ENCODE measurements around the gene FOS. TPM values are rescaled to one million over a fixed set of nuclear protein-coding genes. Genes with fewer than 3 reads are reported as not detected.

FOS gene
- total RNA-seq, 2 experiments from 2014 or later = 49.7 to 53.5 TPM

DNA sequence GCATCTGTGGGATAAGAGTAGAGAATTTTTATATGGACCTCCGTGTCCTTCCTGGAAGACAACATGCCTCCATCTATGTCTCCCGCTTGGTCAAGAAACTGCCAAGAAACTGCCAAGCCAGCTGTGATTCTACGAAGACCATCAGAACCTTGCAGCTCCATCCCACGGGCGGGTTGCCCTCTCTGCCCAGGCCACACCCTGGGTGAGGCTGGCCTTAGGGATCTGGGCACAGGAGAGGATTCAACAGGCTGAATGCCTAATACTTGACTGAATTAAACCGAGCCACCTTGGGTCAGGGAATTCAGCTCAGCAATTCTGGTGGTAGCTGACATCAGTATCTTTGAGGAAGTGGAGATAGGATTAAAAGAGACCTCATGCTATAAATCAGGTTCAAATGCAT is 37.8 kb upstream of the FOS start:
- H3K27ac Mint-ChIP-seq = no peak overlapping the region
- no peaks in the 10 kb centered on the region for H3K36me3 Mint-ChIP-seq (ENCODE audit: low read depth)
- H3K4me3 Mint-ChIP-seq = no peak overlapping the region
- POLR2A ChIA-PET = no interaction called here
- peaks cover 36% of the 10 kb centered on the region for H3K27me3 Mint-ChIP-seq
- H3K4me1 Mint-ChIP-seq = no peaks in the 10 kb centered on the region
- CTCF ChIA-PET = interaction anchor here (0.6 kb wide), 1 partner anchor 22 kb away, joined by 5 read pairs; no protein-coding TSS in a partner anchor
- DNase-seq = no peak
- H3K9me3 Mint-ChIP-seq = no peaks in the 10 kb centered on the region

DNA sequence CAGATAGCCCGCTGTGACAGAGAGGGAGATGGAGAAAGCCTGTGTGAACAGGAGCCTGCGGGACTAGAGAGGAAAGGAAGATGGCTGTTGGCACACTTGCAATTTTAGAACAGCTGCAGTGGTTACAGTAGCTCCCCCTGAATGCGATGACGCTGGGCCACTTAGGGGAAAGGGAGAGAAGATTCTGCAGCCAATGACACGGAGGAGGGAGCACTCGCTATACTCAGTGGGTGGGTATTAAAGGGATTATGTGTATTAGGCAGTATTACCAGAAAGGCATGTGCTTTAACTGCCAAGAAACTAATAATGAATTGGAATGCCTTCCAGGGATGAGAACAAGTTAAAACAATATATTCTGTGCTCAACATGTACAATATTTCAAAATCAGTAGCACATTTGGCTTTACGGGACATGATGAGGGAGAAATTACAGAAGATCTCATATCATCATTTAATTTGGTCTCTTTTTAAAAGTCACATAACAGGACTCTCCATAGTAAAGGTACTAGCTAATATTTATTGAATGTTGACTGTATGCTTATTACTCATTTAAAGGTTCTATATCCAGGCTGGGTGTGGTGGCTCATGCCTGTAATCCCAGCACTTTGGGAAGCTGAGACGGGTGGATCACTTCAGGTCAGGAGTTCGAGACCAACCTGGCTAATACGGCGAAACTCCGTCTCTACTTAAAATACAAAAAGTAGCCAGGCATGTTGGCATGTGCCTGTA is 35.9 kb upstream of the FOS start:
- no peak overlapping the region for H3K27ac Mint-ChIP-seq
- POLR2A ChIA-PET = no interaction called here
- no peaks in the 10 kb centered on the region for H3K9me3 Mint-ChIP-seq
- no peaks in the 10 kb centered on the region for H3K36me3 Mint-ChIP-seq (ENCODE audit: low read depth)
- no peak for DNase-seq
- H3K4me1 Mint-ChIP-seq = peaks cover 16% of the 10 kb centered on the region
- no peak overlapping the region for H3K4me3 Mint-ChIP-seq
- H3K27me3 Mint-ChIP-seq = peaks cover 48% of the 10 kb centered on the region
- CTCF ChIA-PET = no interaction called here

DNA sequence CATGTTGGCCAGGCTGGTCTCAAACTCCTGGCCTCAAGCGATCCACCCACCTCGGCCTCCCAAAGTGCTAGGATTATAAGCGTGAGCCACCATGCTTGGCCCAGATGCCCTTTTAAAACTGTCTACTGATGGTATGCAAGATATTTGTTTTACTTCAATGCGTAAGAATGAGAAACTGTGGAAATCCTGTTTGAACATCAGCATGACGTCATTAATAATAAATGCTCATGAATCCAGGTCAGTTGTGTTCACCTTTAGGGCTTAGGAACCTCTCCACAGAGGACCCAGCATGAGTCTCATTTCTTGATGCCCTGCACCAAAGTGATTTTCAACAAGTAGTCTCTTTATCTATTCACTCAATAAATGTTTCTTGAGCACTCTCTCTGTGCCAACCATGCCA is 34.5 kb upstream of the FOS start:
- ChIA-PET POLR2A (interaction anchor here (1.0 kb wide), 1 partner anchor 49 kb away, joined by 3 read pairs; no protein-coding TSS in a partner anchor), CTCF (interaction anchor here (0.6 kb wide), 1 partner anchor 254 kb away, joined by 4 read pairs; no protein-coding TSS in a partner anchor)
- no peaks in the 10 kb centered on the region for H3K36me3 Mint-ChIP-seq (ENCODE audit: low read depth)
- no peaks in the 10 kb centered on the region for H3K9me3 Mint-ChIP-seq
- H3K27ac Mint-ChIP-seq = no peak overlapping the region
- peaks cover 30% of the 10 kb centered on the region for H3K4me1 Mint-ChIP-seq
- no peak overlapping the region for H3K4me3 Mint-ChIP-seq
- no peak for DNase-seq
- peaks cover 51% of the 10 kb centered on the region for H3K27me3 Mint-ChIP-seq

DNA sequence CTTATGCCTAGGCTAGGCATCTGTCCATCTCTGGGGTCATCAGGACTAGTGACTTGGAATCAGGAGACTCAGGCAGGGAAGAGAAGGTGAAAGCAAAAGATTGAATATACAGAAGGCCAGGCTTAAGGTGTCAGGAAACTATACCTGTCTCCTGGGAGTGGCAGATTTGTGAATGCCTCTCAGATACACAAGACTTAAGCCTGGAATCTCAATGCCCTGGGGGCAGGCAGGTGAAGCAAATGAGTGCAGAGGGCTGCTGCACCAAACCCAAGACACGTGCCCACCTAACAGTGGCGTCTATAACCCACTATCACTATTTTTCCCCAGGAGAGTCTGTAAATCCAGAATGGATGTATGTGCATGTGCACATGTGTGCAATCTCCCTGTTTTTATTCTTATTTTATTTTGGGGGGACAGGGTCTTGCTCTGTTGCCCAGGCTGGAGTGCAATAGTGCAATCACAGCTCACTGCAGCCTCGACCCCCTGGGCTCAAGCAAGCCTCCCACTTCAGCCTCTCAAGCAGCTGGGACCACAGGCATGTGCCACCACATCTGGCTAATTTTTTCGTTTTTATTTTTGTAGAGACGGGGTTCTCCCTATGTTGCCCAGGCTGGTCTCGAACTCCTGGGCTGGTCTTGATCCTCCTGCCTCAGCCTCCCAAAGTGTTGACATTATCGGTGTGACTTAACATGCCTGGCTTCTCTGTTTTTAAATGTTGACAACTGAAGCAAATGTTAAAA is 31.9 kb upstream of the FOS start:
- H3K9me3 Mint-ChIP-seq = no peaks in the 10 kb centered on the region
- H3K27me3 Mint-ChIP-seq = peaks cover 51% of the 10 kb centered on the region
- DNase-seq = no peak
- POLR2A ChIA-PET = interaction anchor here (0.8 to 3.0 kb wide), 5 partner anchors 8 to 70 kb away, joined by 3 to 16 read pairs (median 4); partner anchors contain the start of gene TMED10
- CTCF ChIA-PET = interaction anchor here (1.1 kb wide), 1 partner anchor 35 kb away, joined by 3 read pairs; no protein-coding TSS in a partner anchor
- H3K27ac Mint-ChIP-seq = peak overlapping the region; percentile 50
- no peaks in the 10 kb centered on the region for H3K36me3 Mint-ChIP-seq (ENCODE audit: low read depth)
- H3K4me3 Mint-ChIP-seq = no peak overlapping the region
- H3K4me1 Mint-ChIP-seq = peaks cover 50% of the 10 kb centered on the region

DNA sequence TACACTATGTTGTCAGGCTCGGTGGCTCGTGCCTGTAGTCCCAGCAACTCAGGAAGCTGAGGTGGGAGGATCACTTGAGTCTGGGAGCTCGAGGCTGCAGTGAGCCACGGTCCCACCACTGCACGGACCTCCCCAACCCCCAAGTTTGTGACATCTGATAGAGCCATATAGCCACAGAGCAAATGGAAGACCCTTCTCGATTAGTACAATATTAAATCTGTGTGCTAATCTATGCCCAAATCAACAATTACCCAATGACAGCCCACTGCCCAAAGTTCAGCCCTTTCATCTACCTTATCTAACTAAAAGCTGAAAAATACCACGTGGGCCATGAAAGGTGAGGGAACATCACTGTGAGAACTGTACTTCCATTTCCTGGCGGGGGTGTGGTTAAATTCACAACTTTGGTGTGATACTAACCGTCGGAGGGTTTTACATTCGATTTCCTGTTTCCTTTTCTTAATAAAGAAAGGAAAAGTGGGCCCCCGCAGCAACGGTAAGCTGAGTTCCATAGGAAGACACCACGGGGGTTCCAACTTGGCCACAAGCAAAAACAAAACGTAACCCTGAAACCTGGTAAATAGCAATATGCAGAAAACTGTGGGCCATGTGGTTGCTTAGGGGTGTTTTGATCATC is 31.2 kb upstream of the FOS start:
- POLR2A ChIA-PET = interaction anchor here (0.8 to 3.6 kb wide), 7 partner anchors 8 to 71 kb away, joined by 3 to 21 read pairs (median 4); partner anchors contain the start of gene TMED10
- peak; percentile 70 for DNase-seq

DNA sequence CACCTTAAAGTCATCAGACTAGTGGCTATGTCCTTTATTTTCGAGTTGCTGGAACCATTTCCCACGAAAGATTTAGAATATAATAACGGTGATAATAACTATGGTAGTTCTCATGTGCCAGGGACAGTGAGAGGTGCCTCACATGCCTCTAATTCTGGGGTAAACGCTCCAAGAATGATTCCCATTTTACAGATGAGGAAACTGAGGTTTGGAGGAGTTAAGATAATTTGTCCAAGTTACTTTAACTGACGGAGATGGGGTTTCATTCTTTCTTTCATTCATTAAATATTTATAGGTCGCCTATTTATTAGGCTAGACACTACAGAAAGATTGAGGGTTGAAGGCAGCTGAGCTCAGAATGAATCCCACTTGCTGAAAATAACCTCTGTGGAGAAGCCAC is 30.7 kb upstream of the FOS start:
- POLR2A ChIA-PET = interaction anchor here (0.8 to 3.6 kb wide), 8 partner anchors 9 to 121 kb away, joined by 3 to 21 read pairs (median 4); partner anchors contain the start of genes NEK9 and TMED10
- CTCF ChIA-PET = interaction anchor here (1.1 to 2.3 kb wide), 5 partner anchors 18 to 107 kb away, joined by 3 to 5 read pairs (median 3); no protein-coding TSS in a partner anchor
- Mint-ChIP-seq H3K4me1 (peaks cover 50% of the 10 kb centered on the region), H3K27ac (peak overlapping the region; percentile 7), H3K36me3 (ENCODE audit: low read depth) (no peaks in the 10 kb centered on the region), H3K9me3 (no peaks in the 10 kb centered on the region), H3K4me3 (peak overlapping the region; percentile 28), H3K27me3 (peaks cover 51% of the 10 kb centered on the region)
- no peak for DNase-seq

More for the DNA sequence above, 31.2 kb upstream of the FOS start:
- Mint-ChIP-seq H3K4me1 (peaks cover 50% of the 10 kb centered on the region), H3K4me3 (peak overlapping the region; percentile 28), H3K27me3 (peaks cover 54% of the 10 kb centered on the region), H3K36me3 (ENCODE audit: low read depth) (no peaks in the 10 kb centered on the region), H3K27ac (peak overlapping the region; percentile 50), H3K9me3 (no peaks in the 10 kb centered on the region)
- CTCF ChIA-PET = interaction anchor here (1.1 to 2.3 kb wide), 4 partner anchors 17 to 107 kb away, joined by 3 to 5 read pairs (median 3); no protein-coding TSS in a partner anchor

DNA sequence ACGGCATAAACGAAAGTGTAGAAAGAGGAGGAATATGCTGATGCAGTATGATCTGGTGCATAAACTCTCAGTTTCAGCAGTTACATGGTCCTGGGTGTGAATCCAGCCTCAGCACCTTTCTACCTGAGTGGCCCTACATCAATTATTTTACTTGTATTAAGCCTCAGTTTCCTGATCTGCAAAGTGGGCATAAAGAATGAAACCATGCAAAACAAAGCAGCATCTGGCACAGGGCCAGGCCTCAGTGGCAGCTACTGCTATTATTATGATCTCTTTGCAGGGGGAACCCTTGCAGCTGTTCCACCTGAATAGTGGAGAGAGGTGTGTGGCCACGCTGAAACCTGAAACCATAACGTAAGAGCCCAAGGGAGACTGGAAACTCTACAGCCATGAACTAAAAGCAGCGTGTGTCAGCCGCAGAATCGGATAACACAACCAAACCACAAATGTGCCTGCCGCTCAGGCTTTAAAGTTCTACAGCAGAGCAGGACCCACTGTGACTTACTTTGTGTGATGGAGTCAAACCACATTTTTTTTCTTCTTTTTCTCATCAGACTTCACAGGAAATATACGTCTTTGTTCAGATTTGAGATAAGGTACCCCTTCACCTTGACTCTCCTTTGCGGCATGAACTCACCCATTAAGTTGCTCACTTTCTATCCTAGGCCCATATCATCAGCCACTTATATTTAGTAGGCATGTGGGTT is 29.2 kb upstream of the FOS start:
- Mint-ChIP-seq H3K9me3 (no peaks in the 10 kb centered on the region), H3K27me3 (peaks cover 56% of the 10 kb centered on the region), H3K4me1 (peaks cover 50% of the 10 kb centered on the region), H3K27ac (peak overlapping the region; percentile 45), H3K4me3 (peak overlapping the region; percentile 46), H3K36me3 (ENCODE audit: low read depth) (no peaks in the 10 kb centered on the region)
- POLR2A ChIA-PET = interaction anchor here (0.8 to 3.6 kb wide), 13 partner anchors 9 to 123 kb away, joined by 3 to 21 read pairs (median 3); partner anchors contain the start of genes NEK9 and TMED10
- CTCF ChIA-PET = interaction anchor here (1.0 to 2.3 kb wide), 5 partner anchors 10 to 45 kb away, joined by 3 to 5 read pairs (median 4); no protein-coding TSS in a partner anchor
- DNase-seq = peak; percentile 92

DNA sequence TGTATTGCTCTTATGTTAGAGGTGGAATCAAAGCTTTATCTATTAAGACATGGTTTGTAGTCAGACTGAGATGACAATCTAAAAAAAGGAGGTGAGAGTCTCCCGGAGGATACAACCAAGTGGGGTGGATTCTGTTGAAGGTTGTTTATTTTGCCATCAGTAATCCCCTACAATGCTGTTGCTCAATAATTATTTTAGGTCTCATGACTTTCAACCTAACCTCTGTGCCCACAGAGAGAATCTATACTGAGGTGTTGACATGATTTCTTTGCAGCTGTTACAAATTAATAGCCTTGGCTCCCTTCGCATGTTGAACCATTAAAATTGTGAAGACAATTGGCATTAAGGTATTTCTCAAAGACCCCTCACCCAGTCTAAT is 28.7 kb upstream of the FOS start:
- H3K27me3 Mint-ChIP-seq = peaks cover 56% of the 10 kb centered on the region
- POLR2A ChIA-PET = interaction anchor here (0.9 to 3.6 kb wide), 6 partner anchors 9 to 124 kb away, joined by 3 to 21 read pairs (median 3); partner anchors contain the start of genes NEK9 and TMED10
- H3K36me3 Mint-ChIP-seq (ENCODE audit: low read depth) = no peaks in the 10 kb centered on the region
- H3K4me1 Mint-ChIP-seq = peaks cover 50% of the 10 kb centered on the region
- no peak overlapping the region for H3K4me3 Mint-ChIP-seq
- no peaks in the 10 kb centered on the region for H3K9me3 Mint-ChIP-seq
- CTCF ChIA-PET = interaction anchor here (1.0 to 2.3 kb wide), 3 partner anchors 9 to 26 kb away, joined by 4 to 5 read pairs (median 5); no protein-coding TSS in a partner anchor
- DNase-seq = no peak
- H3K27ac Mint-ChIP-seq = peak overlapping the region; percentile 45

DNA sequence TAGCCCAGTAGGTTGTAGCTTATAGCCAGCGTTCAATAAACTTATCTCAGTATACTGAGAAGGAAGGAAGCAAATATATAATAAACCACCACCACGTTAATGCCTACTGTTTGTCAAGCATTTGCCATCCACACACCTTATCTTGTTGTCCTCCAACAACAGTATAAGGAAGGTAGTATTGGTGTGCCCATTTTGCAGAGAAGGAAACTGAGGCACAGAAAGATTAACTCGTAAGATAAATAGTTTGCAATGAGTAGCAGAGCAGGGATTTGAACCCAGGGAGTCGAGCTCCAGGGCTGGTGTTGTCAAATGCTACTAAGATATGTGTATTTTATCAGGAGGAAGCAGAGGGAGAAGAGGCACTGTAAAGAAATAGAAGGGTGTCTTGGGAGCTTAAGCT is 27.8 kb upstream of the FOS start:
- ChIA-PET POLR2A (interaction anchor here (1.2 to 3.6 kb wide), 3 partner anchors 8 to 26 kb away, joined by 3 to 21 read pairs (median 5); no protein-coding TSS in a partner anchor), CTCF (no interaction called here)
- Mint-ChIP-seq H3K9me3 (no peaks in the 10 kb centered on the region), H3K27ac (no peak overlapping the region), H3K4me3 (no peak overlapping the region), H3K27me3 (peaks cover 57% of the 10 kb centered on the region), H3K4me1 (peaks cover 50% of the 10 kb centered on the region), H3K36me3 (ENCODE audit: low read depth) (no peaks in the 10 kb centered on the region)
- DNase-seq = no peak

DNA sequence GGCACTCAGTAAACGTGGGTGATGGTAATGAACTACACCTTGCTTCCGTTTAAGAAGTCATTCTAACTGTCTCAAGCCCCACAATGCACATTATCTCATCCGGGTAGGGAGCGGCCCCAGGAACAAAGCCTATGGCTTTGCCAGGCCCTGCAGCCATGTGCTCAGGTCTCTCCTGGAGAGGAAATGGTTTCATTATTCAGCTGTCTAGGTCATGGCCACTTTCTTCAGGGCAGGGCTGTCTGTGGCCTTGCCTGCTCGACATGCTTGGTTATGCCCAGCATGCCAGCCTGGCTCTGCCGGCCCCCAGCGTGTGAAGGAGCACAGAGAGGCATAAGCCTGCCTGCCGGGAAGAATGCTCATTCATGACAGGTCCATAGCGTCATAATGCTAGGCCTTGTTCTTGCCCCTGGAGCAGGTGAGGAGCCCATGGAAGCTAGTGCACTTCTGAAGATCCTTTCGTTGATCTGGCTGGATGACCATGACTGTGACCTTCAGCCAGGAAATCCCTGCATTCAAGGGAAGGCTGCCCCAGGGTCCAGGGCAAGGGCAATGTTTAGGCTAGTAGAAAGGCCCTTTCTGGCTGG is 26.3 kb upstream of the FOS start:
- H3K9me3 Mint-ChIP-seq = no peaks in the 10 kb centered on the region
- CTCF ChIA-PET = no interaction called here
- no peaks in the 10 kb centered on the region for H3K36me3 Mint-ChIP-seq (ENCODE audit: low read depth)
- H3K4me3 Mint-ChIP-seq = no peak overlapping the region
- DNase-seq = no peak
- no peak overlapping the region for H3K27ac Mint-ChIP-seq
- peaks cover 54% of the 10 kb centered on the region for H3K27me3 Mint-ChIP-seq
- POLR2A ChIA-PET = interaction anchor here (0.9 to 1.5 kb wide), 2 partner anchors 25 to 39 kb away, joined by 3 to 5 read pairs; no protein-coding TSS in a partner anchor
- peaks cover 39% of the 10 kb centered on the region for H3K4me1 Mint-ChIP-seq

DNA sequence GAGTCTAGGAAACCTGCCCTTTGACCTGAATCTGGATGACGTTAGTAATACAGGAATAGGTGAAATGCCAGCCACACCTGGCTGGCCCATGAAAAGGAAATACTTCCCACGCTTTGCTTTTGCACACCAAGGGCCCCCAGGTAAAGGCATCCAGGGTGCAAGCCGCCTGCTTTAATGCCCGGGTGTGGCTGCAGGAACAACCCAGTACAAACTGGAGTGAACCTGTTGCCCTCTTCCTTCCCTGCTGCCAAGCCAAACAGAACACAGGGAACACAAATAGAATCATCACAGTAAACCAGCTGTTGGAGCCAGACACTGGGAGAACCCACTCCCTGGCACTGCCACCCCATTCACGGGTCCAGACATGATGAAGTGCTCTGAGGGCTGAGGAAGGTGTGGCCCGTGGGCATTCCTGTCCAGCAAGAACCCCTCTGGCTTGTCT is 24.2 kb upstream of the FOS start:
- CTCF ChIA-PET = no interaction called here
- POLR2A ChIA-PET = no interaction called here

More for the DNA sequence above, 24.2 kb upstream of the FOS start:
- no peak overlapping the region for H3K27ac Mint-ChIP-seq
- no peak for DNase-seq
- no peaks in the 10 kb centered on the region for H3K9me3 Mint-ChIP-seq
- no peaks in the 10 kb centered on the region for H3K36me3 Mint-ChIP-seq (ENCODE audit: low read depth)
- peaks cover 30% of the 10 kb centered on the region for H3K4me1 Mint-ChIP-seq
- H3K27me3 Mint-ChIP-seq = peaks cover 50% of the 10 kb centered on the region
- H3K4me3 Mint-ChIP-seq = no peak overlapping the region

All from activated CD4-positive, alpha-beta memory T cell treated with anti-CD3 and anti-CD28 coated beads, Interleukin-2, amount 10 ng/mL, durations not matched to agents 7 days and 5 days (primary cell).